ENCODE results near the gene CDCP1. TPM values are rescaled to one million over a fixed set of nuclear protein-coding genes. Genes with fewer than 3 reads are reported as not detected.

The CDCP1 gene
- total RNA-seq, 2 donors from 2014 or later: 14.3 to 21.5 TPM

GRCh38 chr3:45084820-45085816 is 61.1 kb downstream of the CDCP1 start:
- no peak for DNase-seq (ENCODE audit: low spot score)
- intact Hi-C loops (cut with DNase I): no loop called here
- peaks cover 10% of the 10 kb centered on the region for H3K4me1 ChIP-seq (replicated peaks)
- H3K36me3 ChIP-seq: no peaks in the 10 kb centered on the region
- no peaks in the 10 kb centered on the region for H3K9me3 ChIP-seq
- TF ChIP-seq POLR2A (IDR thresholded peaks at IDR 0.05) (no peak), POLR2AphosphoS5 (IDR thresholded peaks at IDR 0.05) (no peak), CTCF (IDR thresholded peaks at IDR 0.05) (no peak)
- H3K4me3 ChIP-seq: no peak overlapping the region
- H3K27me3 ChIP-seq (replicated peaks; ENCODE audit: insufficient read depth): no peaks in the 10 kb centered on the region
- no peak overlapping the region for H3K27ac ChIP-seq
- 86% methylated on average over 13 of the region's 13 CpGs for WGBS

GRCh38 chr3:45084361-45084760 is 61.8 kb downstream of the CDCP1 start:
- Histone ChIP-seq H3K9me3 (no peaks in the 10 kb centered on the region), H3K4me3 (no peak overlapping the region), H3K36me3 (no peaks in the 10 kb centered on the region), H3K27ac (no peak overlapping the region), H3K27me3 (replicated peaks; ENCODE audit: insufficient read depth) (no peaks in the 10 kb centered on the region), H3K4me1 (replicated peaks) (peaks cover 10% of the 10 kb centered on the region)
- intact Hi-C loops (cut with DNase I): no loop called here
- 80% methylated on average over 1 of the region's 1 CpG for WGBS
- DNase-seq (ENCODE audit: low spot score): no peak
- TF ChIP-seq POLR2AphosphoS5 (IDR thresholded peaks at IDR 0.05) (no peak), CTCF (IDR thresholded peaks at IDR 0.05) (no peak), POLR2A (IDR thresholded peaks at IDR 0.05) (no peak)

- Histone ChIP-seq H3K36me3 (no peaks in the 10 kb centered on the region), H3K27ac (no peak overlapping the region), H3K27me3 (replicated peaks; ENCODE audit: insufficient read depth) (no peaks in the 10 kb centered on the region), H3K4me3 (no peak overlapping the region), H3K4me1 (replicated peaks) (no peaks in the 10 kb centered on the region), H3K9me3 (no peaks in the 10 kb centered on the region)
- 66% methylated on average over 6 of the region's 6 CpGs for WGBS
- intact Hi-C loops (cut with DNase I): no loop called here
- no peak for DNase-seq (ENCODE audit: low spot score)
- no peak for TF ChIP-seq POLR2AphosphoS5 (IDR thresholded peaks at IDR 0.05)
- no peak for TF ChIP-seq CTCF (IDR thresholded peaks at IDR 0.05)
- no peak for TF ChIP-seq POLR2A (IDR thresholded peaks at IDR 0.05)
These were observed 63.2 kb downstream of the CDCP1 start for GRCh38 chr3:45083023-45083422.

- Histone ChIP-seq H3K4me1 (replicated peaks) (no peaks in the 10 kb centered on the region), H3K36me3 (no peaks in the 10 kb centered on the region), H3K9me3 (no peaks in the 10 kb centered on the region), H3K27ac (no peak overlapping the region), H3K27me3 (replicated peaks; ENCODE audit: insufficient read depth) (no peaks in the 10 kb centered on the region), H3K4me3 (no peak overlapping the region)
- 65% methylated on average over 5 of the region's 5 CpGs for WGBS
- intact Hi-C loops (cut with DNase I): no loop called here
- TF ChIP-seq POLR2AphosphoS5 (IDR thresholded peaks at IDR 0.05) (no peak), CTCF (IDR thresholded peaks at IDR 0.05) (no peak), POLR2A (IDR thresholded peaks at IDR 0.05) (no peak)
- DNase-seq (ENCODE audit: low spot score): no peak
These were observed 64.0 kb downstream of the CDCP1 start for GRCh38 chr3:45082142-45082538.
